CD4-positive, alpha-beta T cell treated with Interleukin-17A for 1 hour (primary cell): ENCODE results near the gene TBL1X.

ENCODE experiments used
- DNase-seq: peaks from one replicate; pipeline ENCODE4 v3.0.0-alpha.2; 2020

The TBL1X gene

DNA sequence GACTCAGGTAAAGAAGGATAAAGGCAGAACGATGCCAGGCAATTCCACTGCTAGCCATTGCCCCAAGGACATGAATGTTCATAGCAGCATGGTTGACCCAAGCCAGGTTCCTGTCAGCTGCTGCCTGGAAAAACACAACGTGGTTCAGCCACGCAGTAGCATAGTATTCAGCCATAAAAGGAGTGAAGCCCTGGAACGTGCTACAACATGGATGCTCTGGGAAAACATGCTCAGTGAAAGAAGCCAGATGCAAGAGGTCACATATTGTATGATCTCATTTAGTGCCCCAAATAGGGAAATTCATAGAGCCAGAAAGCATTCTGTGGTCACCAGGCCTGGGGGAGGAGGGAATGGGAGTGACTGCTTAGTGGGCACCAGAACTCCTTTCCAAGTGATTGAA lies 170.9 kb downstream of the TBL1X start:
- no peak for DNase-seq

DNA sequence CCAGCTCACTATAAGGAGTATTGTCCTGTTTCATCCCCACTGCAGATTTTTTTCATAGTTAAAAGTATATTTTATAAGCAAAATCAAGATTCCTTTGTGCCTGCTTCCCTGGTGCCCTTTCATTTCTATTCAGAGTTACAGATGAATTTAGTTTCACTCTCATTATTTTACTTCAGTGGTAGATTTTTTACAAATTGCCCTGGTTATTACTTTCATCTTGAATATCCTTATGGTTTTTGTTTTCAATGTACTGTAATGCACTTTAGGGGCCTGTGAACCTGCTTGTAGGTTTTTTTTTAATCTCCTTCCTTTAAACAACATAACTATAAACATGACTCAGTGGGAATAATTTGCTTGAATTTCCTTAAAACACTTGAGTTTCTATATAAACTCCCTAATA lies 174.0 kb downstream of the TBL1X start:
- DNase-seq: no peak

DNA sequence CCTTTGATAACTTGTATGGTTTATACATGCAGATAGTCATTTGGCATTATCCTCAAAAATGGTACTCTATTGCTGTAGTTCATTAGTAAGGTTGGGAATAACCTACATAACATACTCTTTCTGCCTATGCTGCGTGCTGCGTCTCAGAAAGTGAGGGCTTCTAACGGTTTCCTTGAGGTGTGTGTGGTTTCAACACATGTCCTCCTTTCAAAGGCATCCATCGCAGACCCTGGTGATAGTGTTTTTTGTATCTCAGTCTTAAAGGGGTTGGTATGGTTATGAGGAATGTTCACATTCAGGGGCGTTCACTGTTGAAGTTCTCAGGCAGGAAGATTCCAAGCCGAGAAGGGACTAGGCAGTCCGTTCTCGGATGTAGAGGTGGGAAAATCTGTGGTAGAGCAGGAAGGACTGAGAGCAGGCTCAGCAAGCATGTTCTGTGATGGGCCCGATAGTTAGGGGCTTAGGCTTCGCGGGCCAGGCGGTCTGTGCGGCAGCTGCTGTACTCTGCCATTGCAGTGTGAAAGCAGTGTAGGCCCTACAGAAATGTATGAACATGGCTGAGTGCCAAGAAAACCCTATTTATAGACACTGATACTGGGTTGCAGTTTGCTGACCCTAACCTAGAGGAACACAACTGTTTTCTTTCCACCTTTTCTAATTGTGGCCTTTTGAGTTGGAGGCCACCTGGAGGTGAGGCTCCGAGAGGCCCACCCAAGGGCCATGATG lies 177.6 kb downstream of the TBL1X start:
- no peak for DNase-seq

- no peak for DNase-seq
Observed at GRCh38 chrX:9643807-9644206, 178.9 kb downstream of the TBL1X start.

- DNase-seq: peak; percentile 46
Observed at GRCh38 chrX:9644335-9644734, 179.5 kb downstream of the TBL1X start.

- DNase-seq: no peak
Observed at GRCh38 chrX:9646471-9647224, 181.8 kb downstream of the TBL1X start.

GRCh38 chrX:9647431-9647830 lies 182.6 kb downstream of the TBL1X start:
- no peak for DNase-seq

DNA sequence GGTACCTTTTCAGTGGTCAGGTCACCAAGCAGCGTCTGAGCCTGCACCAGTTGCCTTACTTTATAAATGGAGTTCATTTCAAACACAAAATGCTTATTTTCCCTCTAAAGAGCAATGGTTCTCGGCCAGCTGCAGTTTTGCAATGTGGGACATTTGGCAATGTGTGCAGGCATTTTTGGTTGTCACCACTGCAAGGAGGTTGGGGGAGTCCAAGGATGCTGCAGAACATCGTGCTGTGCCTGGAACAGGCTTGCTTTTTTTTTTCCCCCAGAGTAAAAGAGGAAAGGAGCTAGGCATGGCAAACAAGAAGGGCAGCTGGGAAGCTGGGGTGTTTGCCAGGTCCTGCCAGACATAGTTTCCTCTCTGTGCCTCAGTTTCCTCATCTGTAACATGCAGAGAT lies 185.2 kb downstream of the TBL1X start:
- no peak for DNase-seq

GRCh38 chrX:9651737-9652136 lies 186.9 kb downstream of the TBL1X start:
- DNase-seq: no peak

DNA sequence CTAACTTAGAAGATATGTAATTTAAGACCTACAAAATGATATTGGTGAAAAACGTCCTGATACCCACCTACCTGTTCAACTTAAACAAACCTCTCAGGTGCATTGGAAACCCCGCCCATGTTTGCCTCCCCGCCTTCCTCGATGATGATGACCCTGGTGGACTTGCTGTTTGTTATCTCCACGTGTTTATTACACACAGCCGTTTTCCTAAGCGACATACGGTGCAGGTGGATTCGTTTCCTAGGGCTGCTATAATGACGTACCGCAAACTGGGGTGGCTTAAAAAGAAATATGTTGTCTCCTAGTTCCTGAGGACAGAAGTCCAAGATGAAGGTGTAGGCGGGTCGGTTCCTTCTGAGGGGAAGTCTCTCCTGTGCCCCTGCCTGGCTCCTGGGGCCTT lies 190.1 kb downstream of the TBL1X start:
- no peak for DNase-seq

DNA sequence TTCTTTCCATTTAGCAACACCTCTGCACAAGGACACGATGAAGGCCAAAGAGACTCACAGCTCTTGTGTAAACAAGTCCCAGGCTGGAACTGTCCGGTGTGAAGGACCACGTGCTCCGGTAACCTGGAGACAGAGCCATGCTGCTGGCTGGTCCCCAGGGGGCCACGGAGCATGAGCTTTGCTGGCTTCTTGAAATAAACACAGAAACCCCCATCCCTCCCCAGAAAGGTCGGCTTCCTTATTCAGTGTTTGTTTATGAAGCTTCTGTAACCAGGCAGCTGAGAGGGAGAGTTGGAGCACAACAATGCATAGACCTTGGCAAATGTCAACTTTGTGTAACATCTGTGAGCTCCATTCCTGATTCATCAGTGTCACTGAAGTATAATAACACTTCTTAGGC lies 191.4 kb downstream of the TBL1X start:
- no peak for DNase-seq

DNA sequence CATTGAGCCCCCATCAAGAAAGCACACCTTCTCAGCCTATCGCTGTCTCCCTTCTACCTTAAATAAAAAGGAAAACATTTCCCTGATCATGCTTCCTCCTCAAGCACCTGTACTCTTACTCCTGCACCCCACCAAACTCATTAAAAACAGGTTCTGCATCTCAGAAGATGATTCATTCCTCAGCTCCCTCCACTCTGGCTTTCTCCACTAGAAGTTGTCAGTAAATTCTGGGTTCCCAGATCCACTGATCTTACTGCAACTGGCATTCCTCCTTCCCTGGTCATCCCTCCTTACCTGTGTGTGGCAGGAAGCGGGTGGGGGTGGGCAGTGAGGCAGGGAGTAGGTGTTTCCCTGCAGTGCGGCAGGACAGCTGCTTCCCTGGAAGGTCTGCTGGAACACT lies 192.0 kb downstream of the TBL1X start:
- DNase-seq: no peak

DNA sequence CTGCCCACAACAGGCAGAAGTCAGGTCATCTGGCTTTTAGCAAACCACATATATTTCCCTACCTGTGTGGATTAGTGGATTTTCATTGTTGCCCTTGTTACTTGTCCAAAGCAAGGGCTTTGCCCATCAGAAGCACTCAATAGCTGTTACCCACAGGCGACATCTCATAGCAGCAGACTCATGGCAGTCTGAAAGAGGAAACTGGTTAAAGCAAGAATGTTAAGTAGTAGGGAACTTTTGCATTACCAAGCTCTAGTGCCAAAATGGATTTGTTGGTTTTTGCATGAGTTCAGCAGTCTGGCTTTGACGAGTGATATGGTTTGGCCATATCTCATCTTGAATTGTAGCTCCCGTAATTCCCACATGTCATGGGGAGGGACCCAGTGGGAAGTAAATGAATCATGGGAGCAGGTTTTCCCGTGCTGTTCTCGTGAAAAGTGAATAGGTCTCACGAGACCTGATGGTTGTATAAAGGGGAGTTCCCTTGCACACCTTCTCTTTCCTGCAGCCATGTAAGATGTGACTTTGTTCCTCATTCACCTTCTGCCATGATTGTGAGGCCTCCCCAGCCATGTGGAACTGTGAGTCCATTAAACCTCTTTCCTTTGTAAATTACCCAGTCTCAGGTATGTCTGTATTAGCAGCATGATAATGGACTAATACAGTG lies 192.9 kb downstream of the TBL1X start:
- no peak for DNase-seq

DNA sequence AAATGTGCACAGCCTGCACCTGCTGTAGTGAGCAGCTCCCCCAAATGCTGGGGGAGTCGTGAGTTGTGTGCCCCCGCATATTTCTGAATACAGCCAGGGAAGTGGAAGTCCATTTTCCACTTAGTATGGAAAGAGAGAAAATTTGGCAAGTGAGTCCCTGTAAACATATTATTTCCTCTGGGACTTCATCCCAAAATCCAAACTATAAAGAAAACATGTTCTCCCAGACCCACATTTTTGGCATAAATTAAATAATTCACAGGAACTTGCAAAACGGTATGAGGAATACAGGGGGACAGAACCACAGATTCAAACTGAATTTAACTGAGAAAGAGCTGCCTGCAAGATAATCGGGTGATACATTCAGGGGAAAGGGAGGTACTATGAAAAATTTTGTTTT lies 193.6 kb downstream of the TBL1X start:
- no peak for DNase-seq

DNA sequence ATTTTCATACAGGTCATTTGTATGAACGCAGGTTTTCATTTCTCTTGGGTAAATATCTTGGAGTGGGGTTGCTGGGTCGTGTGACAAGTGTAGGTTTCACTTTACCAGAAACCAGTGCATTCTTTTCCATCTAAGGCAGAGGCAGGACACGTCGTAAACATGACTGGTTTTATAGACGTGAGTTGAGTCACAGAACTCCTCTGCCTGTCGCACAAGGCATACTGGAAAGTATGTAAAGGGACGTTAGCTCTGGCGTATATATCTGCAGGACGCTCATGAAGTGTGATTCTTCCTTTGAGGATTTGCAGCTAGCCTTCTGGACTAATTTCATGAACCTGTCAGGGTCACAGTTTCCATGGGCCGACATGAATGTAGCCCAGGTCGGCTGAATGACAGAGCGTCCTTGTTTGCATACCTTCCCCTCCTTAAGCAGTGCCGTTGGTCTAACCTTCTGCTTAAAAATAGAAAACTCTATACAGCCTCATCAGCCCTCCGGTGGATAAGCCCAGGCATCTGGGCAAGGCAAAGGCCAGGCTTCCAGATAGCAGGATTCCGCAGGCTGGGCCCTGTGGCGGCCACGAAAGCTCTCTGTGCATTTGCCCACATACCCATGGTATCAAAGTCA lies 194.8 kb downstream of the TBL1X start:
- no peak for DNase-seq

- DNase-seq: no peak
Observed at GRCh38 chrX:9662148-9662547, 197.3 kb downstream of the TBL1X start.

- DNase-seq: no peak
Observed at GRCh38 chrX:9663216-9663615, 198.4 kb downstream of the TBL1X start.

- no peak for DNase-seq
Observed at GRCh38 chrX:9664224-9664623, 199.4 kb downstream of the TBL1X start.

GRCh38 chrX:9665113-9665512 lies 200.3 kb downstream of the TBL1X start:
- DNase-seq: no peak

- no peak for DNase-seq
Observed at GRCh38 chrX:9668537-9668936, 203.7 kb downstream of the TBL1X start.

DNA sequence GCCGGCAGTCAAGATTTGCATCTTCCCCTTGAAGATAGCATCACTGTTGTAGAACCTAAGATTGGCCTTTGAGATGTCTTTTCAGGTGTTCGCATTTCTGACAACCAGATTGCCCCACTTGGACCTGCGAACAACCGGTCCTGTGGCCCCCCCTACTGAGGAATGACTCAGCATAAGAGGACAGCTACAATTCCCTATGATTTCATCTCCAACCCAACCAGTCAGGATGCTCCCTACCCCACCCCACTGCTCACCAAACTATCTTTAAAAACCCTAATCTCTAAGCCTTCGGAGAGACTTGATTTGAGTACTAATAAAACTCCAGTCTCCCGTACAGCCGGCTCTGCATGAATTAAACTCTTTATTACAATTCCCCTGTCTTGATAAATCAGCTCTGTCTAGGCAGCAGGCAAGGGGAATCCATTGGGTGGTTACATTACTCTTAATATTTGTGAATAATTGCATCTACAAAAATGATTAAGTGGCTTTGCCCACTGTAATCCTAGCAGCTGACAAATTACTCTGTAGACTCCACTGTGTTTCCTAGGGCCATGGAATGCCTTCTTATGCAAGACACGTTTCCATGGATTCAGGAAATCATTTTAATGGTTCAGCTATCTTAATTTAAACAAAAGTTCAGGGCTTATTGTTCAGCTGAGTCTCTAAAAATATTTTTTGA lies 205.4 kb downstream of the TBL1X start:
- DNase-seq: no peak

DNA sequence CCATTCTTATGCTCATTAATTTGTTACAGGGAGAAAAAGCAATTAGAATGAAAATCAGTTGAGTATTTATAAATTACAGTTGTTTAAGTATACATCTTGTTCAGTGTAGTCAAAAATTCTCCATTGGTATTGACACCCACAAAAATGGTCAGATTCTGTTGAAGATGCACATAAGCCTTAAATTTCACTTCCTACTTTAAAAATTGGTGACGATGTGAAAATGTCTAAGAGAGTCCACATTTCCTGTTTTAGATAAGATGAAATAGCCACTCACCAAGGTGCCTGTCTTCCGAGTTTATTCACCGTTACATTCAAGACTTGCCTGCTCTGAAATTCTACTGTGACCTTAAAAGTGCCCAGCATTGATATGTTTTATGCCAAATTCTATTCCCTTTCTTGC lies 207.1 kb downstream of the TBL1X start:
- DNase-seq: no peak

DNA sequence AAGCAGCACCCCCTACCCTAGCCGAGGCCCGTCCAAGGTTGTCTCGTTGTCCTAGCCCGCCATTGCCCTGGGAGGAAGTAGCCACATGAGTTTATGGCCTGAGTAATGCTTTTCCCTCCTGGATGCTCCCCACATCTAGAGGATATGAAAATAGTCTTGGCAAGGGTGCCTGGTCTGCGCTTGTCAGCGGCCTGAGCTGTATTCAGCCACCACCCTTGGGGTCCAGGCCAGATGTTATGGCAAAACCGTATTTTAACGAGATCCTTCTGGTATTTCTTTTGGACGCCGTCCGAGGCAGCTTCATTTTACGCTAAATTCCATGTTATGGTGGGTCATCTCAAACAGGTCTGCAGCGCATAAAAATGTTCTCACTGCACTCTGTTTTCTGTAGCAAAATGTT lies 211.4 kb downstream of the TBL1X start:
- DNase-seq: no peak
